ENCODE measurements around the gene GPS1.

GPS1 gene

GRCh38 chr17:82051776-82052637 is at the start of gene GPS1, which contains the start of gene RFNG:
GPS1 (plus strand) TSS chr17:82051898; CDS start chr17:82051932, 34 bp downstream.
RFNG (minus strand) TSS chr17:82051811; CDS start chr17:82051766, 45 bp downstream.
- DNase-seq (ENCODE audit: low spot score): peak; percentile 93
- peak; percentile 63 for FAIRE-seq

- FAIRE-seq: peak; percentile 95
Observed at GRCh38 chr17:82003411-82004381, 48.0 kb upstream of the GPS1 start.

GRCh38 chr17:82004517-82005455 is 46.9 kb upstream of the GPS1 start:
- DNase-seq (ENCODE audit: low spot score): no peak
- no peak for FAIRE-seq

More at GRCh38 chr17:82003411-82004381, 48.0 kb upstream of the GPS1 start:
- DNase-seq (ENCODE audit: low spot score): peak; percentile 98

GRCh38 chr17:82005701-82006348 is 45.9 kb upstream of the GPS1 start:
- DNase-seq (ENCODE audit: low spot score) (no peak), FAIRE-seq (peak; percentile 99)

GRCh38 chr17:82006468-82007227 is 45.0 kb upstream of the GPS1 start:
- DNase-seq (ENCODE audit: low spot score) (peak; percentile 84), FAIRE-seq (no peak)

- FAIRE-seq: no peak
- DNase-seq (ENCODE audit: low spot score): no peak
Observed at GRCh38 chr17:82007228-82007494, 44.5 kb upstream of the GPS1 start.

- FAIRE-seq (peak; percentile 13), DNase-seq (ENCODE audit: low spot score) (no peak)
Observed at GRCh38 chr17:82007495-82008257, 44.0 kb upstream of the GPS1 start.

- FAIRE-seq (no peak), DNase-seq (ENCODE audit: low spot score) (no peak)
Observed at GRCh38 chr17:82008258-82008940, 43.3 kb upstream of the GPS1 start.

- FAIRE-seq (no peak), DNase-seq (ENCODE audit: low spot score) (no peak)
Observed at GRCh38 chr17:82008941-82009405, 42.7 kb upstream of the GPS1 start.

GRCh38 chr17:82009413-82009812 is 42.3 kb upstream of the GPS1 start:
- FAIRE-seq: no peak
- no peak for DNase-seq (ENCODE audit: low spot score)

- DNase-seq (ENCODE audit: low spot score): no peak
- no peak for FAIRE-seq
Observed at GRCh38 chr17:82010575-82011525, 40.8 kb upstream of the GPS1 start.

- no peak for FAIRE-seq
- no peak for DNase-seq (ENCODE audit: low spot score)
Observed at GRCh38 chr17:82011617-82012187, 40.0 kb upstream of the GPS1 start.

- DNase-seq (ENCODE audit: low spot score) (no peak), FAIRE-seq (no peak)
Observed at GRCh38 chr17:82012261-82012639, 39.4 kb upstream of the GPS1 start.

GRCh38 chr17:82012640-82013295 is 38.9 kb upstream of the GPS1 start:
- peak; percentile 5 for FAIRE-seq
- no peak for DNase-seq (ENCODE audit: low spot score)

GRCh38 chr17:82013341-82013740 is 38.4 kb upstream of the GPS1 start:
- DNase-seq (ENCODE audit: low spot score) (no peak), FAIRE-seq (no peak)

- FAIRE-seq: peak; percentile 35
- no peak for DNase-seq (ENCODE audit: low spot score)
Observed at GRCh38 chr17:82013772-82014321, 37.9 kb upstream of the GPS1 start.

Measured in urothelium cell line (cell line).